Gastroesophageal sphincter (tissue), 3 donors: Measurements from ENCODE around the gene FANCM.

ENCODE experiments used
- POLR2A ChIP-seq, 2 donors: fragments of 450-650 bp; IDR thresholded peaks; one replicate each; pipeline ENCODE4 v1.6.1; 2017; ENCODE audit warnings: antibody characterized with exemption in 2 of 2, mild to moderate bottlenecking in 2 of 2, moderate library complexity in 1 of 2
- POLR2AphosphoS5 ChIP-seq: sonication (generic); formaldehyde crosslinking; IDR thresholded peaks from one replicate; pipeline ENCODE4 v1.6.1; 2017; ENCODE audit warnings: antibody characterized with exemption
- TF ChIP-seq, protein P1 (sequence below), 4 experiments: fragments of 200-600 bp in 2 of 4; fragments of 450-650 bp in 2 of 4; sonication (generic) in 1 of 4; IDR thresholded peaks; one replicate each; pipeline ENCODE4 v1.5.1; 2017 to 2019; ENCODE audit warnings: antibody characterized with exemption in 4 of 4, mild to moderate bottlenecking in 2 of 4, moderate library complexity in 2 of 4

- TF ChIP-seq POLR2A (IDR thresholded peaks at IDR 0.05), result no peak
- no peak for TF ChIP-seq POLR2AphosphoS5
- TF ChIP-seq, protein P1, sequence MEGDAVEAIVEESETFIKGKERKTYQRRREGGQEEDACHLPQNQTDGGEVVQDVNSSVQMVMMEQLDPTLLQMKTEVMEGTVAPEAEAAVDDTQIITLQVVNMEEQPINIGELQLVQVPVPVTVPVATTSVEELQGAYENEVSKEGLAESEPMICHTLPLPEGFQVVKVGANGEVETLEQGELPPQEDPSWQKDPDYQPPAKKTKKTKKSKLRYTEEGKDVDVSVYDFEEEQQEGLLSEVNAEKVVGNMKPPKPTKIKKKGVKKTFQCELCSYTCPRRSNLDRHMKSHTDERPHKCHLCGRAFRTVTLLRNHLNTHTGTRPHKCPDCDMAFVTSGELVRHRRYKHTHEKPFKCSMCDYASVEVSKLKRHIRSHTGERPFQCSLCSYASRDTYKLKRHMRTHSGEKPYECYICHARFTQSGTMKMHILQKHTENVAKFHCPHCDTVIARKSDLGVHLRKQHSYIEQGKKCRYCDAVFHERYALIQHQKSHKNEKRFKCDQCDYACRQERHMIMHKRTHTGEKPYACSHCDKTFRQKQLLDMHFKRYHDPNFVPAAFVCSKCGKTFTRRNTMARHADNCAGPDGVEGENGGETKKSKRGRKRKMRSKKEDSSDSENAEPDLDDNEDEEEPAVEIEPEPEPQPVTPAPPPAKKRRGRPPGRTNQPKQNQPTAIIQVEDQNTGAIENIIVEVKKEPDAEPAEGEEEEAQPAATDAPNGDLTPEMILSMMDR (IDR thresholded peaks at IDR 0.05), result no peak
These were observed 41.5 kb upstream of the FANCM start for GRCh38 chr14:45094275-45094674.
